ENCODE measurements around the gene SLC9A1. TPM values are rescaled to one million over a fixed set of nuclear protein-coding genes. Genes with fewer than 3 reads are reported as not detected.
"Not testable (repeated sequence)": the region's sequence is repeated elsewhere in the genome, so short reads cannot be mapped to it uniquely, and the experiment has no call there.

SLC9A1 gene
- total RNA-seq, 1 experiment from 2014 or later: 24.1 TPM

DNA sequence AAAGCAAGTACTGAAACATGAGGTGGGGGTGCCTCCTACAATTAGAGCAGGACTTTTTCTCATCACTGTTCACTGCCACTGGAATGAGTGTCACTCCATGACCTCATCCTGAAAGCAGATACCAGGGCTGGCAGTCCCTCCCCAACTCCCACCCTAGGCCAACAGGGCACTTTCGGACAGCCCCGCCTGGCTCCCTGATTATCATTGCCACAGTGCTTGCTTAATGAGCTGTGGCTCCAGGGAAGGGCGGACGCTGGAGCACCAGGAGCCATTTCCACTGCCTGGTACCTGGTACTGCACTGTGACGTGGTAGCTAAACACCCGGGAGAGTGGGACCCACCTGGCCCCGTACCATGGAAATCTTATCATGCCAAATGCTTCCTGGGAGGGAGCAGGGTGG is 22.3 kb downstream of the SLC9A1 start:
- DNase-seq (ENCODE audit: low read depth): no peak

DNA sequence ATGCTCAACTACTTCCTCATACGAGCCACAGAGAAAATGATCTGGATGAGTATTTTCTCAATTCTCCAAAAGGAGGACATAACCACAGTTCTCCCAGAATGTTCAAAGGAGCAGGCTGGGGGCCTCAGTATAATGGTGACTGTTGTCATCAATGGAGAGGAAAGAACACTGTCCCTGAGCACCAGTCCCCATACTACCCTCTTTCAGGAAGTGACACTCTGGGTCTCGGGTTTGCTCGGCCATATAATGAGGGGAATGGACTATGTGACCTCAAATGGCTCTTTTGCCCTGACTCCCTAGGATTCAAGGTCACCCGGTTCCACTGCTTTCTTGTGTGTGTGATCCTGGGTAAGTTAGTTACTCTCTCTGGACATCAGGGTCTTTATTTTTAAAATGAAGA is 22.8 kb downstream of the SLC9A1 start:
- no peak for DNase-seq (ENCODE audit: low read depth)

GRCh38 chr1:27130798-27131197 is 24.1 kb downstream of the SLC9A1 start:
- no peak for DNase-seq (ENCODE audit: low read depth)

DNA sequence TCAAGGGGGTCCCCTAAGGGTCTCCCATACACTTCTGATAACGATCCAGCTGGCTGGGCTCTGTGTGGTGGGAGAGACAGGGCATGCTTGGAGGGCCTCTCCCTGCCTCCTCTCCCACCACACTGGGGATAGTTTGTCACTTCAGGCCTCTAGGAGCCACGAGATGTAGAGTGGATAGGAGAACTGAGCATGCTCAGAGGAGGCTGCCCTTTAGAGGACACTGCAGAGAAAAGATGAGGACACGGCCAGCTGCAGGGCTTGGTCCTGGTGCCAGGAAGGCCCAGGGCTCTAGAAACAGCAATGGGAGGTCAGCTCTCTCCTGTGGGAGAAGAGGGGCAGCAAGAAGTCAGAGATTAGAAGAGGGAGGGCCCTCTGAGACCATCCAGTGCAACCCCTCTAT is 25.7 kb downstream of the SLC9A1 start:
- DNase-seq (ENCODE audit: low read depth): no peak

GRCh38 chr1:27127419-27127818 is 27.5 kb downstream of the SLC9A1 start:
- DNase-seq (ENCODE audit: low read depth): no peak

DNA sequence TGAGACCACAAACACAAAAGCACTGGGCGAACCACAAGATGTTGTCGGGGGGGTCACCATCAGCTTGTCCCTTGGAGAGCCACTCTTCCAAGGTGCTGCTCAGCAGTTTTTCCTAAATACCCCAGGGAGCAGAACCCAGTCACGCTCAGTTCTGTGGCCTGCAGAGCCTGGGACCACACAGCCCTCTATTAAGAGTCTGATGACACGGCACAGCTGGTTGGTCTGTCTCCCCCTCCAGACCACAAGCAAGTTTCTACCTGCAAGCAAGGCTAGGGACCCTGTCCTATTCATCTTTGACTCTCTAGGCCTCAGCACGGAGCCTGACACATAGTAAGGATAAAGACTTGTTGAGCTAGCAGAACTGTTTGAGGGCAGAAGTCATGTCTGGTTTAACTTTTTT is 28.5 kb downstream of the SLC9A1 start:
- DNase-seq (ENCODE audit: low read depth): no peak

- not testable (repeated sequence) for DNase-seq (ENCODE audit: low read depth)
Observed at GRCh38 chr1:27125125-27125524, 29.8 kb downstream of the SLC9A1 start.

- DNase-seq (ENCODE audit: low read depth): no peak
Observed at GRCh38 chr1:27124405-27124804, 30.5 kb downstream of the SLC9A1 start.

DNA sequence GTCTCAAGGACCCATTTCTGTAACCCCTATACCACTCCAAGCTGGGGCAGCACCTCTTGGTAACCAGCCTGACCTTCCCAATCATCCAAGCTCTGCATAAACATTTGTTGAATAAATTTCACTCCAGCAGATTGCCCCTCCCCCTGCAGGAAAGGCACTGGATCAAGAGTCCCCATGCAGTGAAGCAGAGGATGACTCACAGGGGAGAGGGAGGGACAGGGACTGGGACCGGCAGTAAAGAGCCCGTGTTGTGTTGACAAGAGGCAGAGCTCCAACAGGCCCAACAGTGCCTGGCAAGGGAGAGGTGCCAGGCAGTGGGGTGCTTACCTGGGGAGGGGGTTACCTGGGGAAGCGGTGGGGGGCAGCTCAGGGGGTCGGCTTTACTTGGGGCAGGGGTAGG is 32.3 kb downstream of the SLC9A1 start:
- DNase-seq (ENCODE audit: low read depth): peak; percentile 95

DNA sequence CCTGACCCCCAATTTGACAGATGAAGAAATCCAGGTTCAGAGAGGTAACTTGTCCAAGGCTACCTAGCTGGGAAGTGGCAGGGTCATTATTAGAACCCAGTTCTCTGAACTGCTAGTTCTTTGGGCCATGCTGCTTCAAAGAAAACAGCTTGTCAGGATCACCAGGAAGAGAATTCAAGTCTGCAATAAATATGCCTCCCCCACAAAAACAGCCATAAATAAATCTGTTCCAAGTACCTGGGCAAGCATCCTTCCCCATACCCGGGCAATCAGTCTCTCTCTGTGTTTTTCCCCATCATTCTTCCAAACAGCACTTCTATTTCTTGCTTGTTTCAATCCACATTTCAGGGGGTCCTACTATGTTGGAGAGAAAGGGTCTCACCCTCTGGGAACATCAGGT is 34.1 kb downstream of the SLC9A1 start:
- no peak for DNase-seq (ENCODE audit: low read depth)

DNA sequence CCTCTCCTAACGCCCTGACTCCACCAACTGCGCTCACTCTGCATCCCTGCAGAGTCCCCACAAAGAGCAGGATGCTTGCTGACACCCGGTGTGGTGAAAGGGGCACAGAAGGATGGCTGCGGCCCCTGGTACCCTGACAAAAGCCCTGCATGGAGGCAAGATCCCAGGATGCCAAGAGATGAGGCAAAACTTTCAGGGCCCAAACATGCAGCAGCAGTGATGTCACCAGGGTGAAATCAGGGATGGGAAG is 36.6 kb downstream of the SLC9A1 start:
- no peak for DNase-seq (ENCODE audit: low read depth)

- DNase-seq (ENCODE audit: low read depth): peak; percentile 66
Observed at GRCh38 chr1:27117733-27118439, 37.0 kb downstream of the SLC9A1 start.

- DNase-seq (ENCODE audit: low read depth): peak; percentile 40
Observed at GRCh38 chr1:27116697-27117096, 38.2 kb downstream of the SLC9A1 start.

- DNase-seq (ENCODE audit: low read depth): no peak
Observed at GRCh38 chr1:27116232-27116631, 38.7 kb downstream of the SLC9A1 start.

DNA sequence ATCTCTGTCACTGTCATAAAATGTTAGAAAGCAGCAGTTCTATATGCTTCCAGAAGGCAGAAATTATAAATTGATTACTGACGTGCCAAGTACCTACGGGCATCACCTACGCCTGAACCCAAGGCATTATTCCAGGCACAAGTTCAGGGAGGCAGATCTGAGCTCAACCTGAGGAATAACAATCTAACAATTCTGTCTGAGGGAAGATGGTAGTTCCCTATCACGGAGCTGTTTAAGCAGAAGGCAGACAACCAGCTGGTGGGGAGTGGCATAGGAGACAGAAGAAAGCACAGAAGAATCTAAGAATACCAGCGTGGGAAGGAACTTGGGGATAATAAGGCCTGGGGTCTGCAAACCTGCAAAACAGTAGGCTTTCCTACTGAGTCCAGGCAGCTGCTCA is 40.4 kb downstream of the SLC9A1 start:
- no peak for DNase-seq (ENCODE audit: low read depth)

GRCh38 chr1:27113861-27114260 is 41.1 kb downstream of the SLC9A1 start:
- no peak for DNase-seq (ENCODE audit: low read depth)

DNA sequence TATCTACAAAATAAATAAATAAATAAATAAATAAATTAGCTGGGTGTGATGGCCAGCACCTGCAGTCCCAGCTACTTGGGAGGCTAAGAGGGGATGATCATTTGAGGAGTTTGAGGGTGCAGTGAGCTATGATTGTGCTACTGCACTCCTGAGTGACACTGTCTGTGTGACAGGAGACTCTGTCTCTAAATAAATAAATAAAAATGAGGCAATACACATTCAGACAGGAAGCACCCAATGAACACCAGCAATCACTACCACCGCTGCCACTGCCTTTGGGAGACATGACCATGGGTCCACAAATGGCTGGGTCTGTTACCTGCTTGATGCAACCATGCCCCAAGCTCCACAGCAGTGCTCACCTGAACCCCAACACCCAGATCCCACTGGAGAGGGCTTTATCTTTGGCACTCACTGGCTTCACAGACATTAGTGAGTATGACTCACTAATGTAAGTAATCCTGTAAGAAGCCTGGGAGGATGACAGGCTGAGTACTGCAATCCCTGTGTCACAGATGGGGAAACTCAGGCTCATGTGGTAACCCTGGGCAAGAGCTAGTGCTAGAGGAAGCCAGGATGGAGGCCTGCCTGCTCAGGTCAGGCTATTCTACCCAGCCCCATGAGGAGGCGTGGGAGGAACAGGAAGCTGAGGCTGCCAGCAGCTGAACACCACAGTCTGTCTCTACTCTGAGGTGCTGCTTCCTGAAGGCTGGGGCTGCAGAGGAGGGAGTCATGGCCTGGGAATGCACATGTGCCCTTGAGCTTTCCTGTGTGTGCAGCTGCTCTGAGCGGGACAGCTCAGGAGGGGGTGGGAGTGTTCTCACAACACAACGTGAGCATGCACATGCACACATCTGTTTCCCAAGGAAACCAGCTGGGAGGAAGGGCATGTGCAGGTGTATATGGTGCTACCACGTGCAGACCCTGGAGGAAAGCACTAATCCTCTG is 43.0 kb downstream of the SLC9A1 start:
- DNase-seq (ENCODE audit: low read depth): peak; percentile 99

DNA sequence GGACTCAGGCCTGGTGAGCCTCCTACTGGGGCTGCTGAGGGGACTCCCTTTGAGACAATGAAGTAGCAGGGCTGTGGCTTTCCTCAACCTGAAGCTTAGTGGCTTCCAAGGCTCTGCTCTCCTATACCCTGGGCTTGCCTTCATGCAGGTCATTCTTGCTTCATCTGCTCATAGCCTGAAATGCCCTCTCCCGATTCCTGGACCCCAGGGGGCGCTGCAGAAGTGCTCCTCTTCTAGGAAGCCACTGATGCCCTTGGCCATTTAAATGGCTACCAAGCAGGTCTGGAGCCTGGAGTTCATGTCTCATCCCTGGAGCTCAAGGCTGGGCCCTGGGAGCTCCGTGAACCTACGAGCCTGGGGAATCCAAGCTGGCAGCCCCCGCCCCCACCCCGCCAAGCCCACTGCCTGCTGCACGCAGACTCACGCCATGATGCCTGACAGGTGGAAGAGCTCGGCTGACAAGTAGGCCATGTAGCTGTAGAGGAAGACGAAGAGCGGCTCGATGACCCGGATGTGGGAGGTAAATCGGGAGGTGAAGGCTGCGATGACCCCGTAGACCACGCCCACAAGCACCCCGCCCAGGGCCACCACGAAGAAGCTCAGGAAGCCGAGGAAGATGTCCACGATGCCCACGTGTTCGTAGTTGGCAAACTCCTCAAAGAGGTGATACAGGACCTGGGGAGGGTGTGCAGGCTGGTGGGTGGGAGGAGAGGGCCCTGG is 45.7 kb downstream of the SLC9A1 start:
- no peak for DNase-seq (ENCODE audit: low read depth)

GRCh38 chr1:27108588-27108987 is 46.3 kb downstream of the SLC9A1 start:
- no peak for DNase-seq (ENCODE audit: low read depth)

GRCh38 chr1:27106561-27107323 is 48.2 kb downstream of the SLC9A1 start:
- DNase-seq (ENCODE audit: low read depth): peak; percentile 18

DNA sequence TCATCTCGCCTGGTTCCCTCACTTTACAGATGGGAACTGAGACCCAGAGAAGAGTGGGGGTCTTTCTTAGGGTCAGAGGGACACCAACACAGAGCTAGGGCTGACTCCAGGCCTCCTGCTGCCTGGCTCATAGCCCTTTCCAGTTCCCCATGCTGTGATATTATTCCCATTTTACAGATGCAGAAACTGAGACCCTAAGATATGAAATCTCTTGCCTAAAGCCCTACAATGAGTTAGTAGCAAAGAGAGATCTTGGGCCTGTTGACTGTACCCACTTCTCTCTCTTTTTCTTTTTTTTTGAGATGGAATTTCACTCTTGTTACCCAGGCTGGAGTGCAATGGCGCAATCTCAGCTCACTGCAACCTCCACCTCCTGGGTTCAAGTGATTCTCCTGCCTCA is 49.9 kb downstream of the SLC9A1 start:
- no peak for DNase-seq (ENCODE audit: low read depth)

DNA sequence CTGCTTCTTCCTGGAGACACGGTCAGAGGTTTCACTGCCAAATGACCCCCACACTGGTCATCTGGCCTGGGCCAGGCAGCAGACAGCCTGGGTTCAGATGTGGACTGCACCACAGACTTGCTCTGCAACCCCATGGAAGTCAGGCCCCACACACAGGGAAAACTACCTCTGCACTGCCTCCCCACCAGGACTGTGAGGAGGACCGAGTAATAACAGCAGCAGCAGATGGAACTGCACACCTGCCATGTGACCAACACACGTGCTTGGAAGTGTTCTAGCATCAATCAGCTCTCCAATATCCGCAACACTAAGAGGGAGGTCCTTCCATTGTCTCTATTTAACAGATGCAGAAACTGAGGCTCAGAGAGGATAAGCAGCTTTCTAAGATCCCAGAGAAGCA is 51.4 kb downstream of the SLC9A1 start:
- no peak for DNase-seq (ENCODE audit: low read depth)

Measured in M059J (cell line).